Measurements from ENCODE around the gene CPA5. TPM values are rescaled to one million over a fixed set of nuclear protein-coding genes. Genes with fewer than 3 reads are reported as not detected.

The CPA5 gene
- total RNA-seq, 1 donor from 2014 or later = not detected

DNA sequence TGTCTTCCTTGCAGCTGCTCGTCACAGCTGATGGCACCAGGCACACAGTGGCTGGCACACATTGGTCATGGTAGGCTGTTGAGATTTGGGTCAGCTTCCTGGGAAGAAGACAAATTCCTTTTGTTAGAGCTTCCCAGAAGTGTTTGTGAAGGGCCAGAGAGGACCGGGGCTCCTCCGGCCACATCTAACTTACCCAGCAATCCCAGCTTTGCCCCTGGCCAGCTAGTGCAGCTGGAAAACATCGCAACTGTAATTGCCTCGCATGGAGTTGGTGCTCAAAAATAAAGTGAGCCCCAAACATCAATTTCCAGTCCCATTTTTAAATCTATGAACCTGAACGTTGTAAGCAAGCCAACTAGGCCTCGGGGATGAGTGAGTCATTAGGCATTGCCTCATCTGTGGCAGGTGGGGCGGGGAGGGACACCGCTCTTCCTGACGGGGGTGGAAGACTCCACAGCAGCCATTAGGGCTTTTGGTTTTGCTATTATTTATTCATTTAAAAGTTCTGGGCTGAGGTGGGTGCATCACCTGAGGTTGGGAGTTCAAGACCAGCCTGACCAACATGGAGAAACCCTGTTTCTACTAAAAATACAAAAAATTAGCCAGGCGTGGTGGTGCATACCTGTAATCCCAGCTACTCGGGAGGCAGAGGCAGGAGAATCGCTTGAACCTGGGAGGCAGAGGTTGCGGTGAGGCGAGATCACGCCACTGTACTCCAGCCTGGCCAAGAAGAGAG, 12.4 kb downstream of the CPA5 start:
- DNase-seq (ENCODE audit: low spot score in 2 of 2) (no peak), FAIRE-seq (no peak)

DNA sequence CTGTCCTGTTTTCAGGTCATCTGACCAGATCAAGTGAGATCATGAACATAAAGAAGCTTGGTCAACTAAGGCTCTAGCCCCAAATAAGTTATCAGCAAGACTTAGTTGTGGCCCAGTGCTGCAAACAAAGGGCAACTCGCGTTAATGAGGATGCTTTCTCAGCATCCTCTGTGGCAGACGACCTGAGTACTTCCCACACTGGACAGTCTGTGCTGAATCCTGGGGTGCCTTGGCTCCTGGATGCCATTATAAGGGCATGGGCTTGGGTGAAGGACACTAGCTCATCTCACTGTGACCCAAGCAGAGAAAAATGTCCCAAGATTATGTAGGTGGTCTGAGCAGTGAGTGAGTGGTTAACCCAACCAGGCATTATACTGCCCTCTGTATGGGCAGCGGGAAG, 13.9 kb downstream of the CPA5 start:
- no peak for DNase-seq (ENCODE audit: low spot score in 2 of 2)
- FAIRE-seq = no peak

DNA sequence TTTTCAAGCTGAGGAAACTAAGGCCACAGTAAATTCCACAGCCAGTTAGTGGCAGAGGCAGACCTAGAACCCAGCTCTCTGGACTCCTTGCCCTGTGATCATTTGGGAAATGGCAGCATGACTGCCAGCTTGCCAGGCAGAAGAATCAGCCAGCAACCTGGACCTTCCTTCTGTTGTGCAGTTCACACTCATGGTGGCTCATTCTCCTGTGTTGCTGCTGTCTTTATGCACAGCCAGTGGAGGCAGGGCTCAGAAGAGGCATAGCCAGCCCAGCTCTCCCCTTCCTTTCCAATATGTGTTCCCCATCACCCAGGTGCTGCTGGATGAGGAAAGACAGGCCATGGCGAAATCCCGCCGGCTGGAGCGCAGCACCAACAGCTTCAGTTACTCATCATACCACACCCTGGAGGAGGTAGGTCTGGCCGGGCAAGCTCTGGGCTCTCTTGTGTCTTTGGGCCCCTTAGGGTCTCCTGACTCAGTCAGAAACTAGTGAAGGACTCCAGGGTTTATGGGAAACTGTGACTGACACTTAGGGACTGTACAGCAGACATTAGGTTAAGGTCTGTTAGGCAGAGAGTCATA, 14.8 kb downstream of the CPA5 start:
- FAIRE-seq (no peak), DNase-seq (ENCODE audit: low spot score in 2 of 2) (no peak)

DNA sequence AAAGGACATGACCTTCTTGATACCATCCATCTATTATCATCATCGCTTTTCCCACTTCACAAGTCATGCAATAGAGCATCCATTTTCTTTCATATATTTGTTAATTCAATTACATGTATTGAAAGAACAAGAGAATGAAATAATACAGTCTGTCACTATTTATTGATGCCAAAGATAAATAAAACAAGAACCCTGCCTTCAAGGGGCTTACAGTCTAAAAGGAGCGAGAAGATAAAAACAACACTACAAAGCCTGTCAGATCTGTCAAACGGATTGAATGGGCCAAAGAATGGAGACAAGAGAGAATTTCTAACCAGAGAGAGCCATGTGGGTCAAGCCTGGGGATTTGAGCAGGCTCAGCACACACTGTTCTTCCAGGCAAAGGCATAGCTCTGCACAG, 15.9 kb downstream of the CPA5 start:
- FAIRE-seq = no peak

DNA sequence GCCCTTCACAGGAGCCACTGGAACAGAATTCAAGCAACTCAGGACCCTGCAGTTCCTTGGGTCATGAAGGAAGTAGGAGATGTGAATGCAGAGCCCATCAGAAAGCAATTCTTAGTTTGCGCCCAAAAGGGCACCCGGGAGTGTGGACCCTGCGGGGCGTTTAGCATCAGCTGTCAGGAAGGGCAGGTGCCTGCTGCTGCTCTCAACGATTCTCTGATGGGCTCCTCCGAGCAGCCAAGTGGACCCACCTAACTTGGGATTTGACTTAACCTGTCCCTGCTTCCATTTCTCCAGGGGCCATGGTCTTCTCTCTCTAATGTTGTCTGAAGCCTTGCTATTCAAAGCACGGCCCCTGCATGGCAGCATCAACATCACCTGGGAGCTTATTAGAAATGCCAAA, 17.1 kb downstream of the CPA5 start:
- DNase-seq (ENCODE audit: low spot score in 2 of 2) = no peak
- no peak for FAIRE-seq

More for the DNA sequence above, 15.9 kb downstream of the CPA5 start:
- DNase-seq (ENCODE audit: low spot score in 2 of 2) = no peak

DNA sequence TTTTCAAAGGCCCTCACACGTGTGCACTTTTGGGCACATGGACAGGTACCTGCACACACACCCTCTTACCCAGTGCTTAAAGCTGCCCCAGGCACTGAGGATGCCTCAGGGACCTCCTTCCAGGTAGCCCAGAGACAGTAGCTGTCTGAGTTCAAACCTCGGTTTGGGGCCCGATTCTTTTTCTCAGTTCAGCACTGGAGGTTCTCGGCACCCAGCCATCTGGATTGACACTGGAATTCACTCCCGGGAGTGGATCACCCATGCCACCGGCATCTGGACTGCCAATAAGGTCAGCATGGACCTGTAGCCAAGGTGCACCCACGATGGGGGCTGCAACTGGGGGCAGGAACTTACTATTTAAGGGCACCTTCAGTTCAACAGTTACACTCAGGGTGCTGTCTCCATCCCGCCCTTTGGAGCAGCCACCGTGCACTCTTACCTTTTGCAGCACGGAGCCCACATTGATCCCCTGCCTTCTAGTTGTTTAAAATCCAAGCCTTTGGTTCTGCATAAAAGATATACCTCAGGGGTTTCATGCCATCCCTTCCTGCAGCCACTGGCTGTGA, 17.7 kb downstream of the CPA5 start:
- DNase-seq (ENCODE audit: low spot score in 2 of 2) (no peak), FAIRE-seq (no peak)

DNA sequence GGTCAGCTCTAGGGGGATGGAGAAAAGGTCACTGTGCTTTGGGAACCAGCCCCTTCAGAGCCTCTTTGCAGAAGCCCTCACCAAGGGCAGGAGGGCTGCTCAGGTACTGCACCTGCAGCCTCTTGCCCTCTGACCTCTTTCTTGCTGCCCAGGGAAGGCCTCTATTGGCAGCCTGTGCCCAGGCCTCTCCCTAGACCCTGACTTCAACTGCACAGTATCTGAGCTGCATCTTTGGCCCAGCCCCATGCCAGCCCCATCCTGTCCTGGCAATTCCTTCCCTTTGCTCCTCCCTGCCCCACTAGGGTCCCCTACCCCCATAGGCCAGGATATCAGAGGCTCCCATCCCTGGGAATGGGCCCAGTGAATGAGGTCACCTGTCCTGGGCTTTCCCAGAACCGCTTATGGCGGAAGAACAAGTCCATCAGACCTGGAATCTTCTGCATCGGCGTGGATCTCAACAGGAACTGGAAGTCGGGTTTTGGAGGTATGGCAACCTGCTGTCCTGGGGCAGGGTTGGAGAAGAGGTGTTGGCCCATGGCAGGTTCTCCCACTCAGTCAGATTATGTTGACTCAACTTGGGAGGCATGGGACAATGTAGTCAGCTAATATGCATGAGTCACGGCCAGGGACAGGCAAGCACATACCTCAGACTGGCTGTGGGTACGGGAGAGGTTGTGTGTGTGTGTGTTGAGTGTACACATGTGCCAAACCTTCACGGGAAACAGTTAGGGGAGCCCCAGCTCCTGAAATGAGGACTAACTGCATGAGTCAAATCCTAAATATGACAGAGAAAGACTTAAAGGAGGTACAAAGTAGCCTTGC, 18.6 kb downstream of the CPA5 start:
- FAIRE-seq (no peak), DNase-seq (ENCODE audit: low spot score in 2 of 2) (no peak)

DNA sequence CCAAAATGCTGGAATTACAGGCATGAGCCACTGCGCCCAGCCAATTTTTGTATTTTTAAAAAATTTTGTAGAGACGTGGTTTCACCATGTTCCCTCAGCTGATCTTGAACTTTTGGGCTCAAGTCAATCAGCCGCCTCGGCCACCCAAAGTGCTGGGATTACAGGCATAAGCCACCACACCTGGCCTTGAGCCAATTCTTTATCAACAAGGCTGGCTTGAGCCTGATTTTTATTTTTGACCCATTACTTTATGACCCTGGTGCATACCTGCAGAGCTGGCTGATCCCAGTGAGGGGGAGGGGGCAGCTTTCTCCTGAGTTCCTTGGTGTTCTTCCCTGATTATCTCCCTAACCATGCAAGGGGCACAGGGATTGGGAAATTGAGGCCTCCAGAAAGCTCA, 19.8 kb downstream of the CPA5 start:
- DNase-seq (ENCODE audit: low spot score in 2 of 2) (no peak), FAIRE-seq (no peak)

DNA sequence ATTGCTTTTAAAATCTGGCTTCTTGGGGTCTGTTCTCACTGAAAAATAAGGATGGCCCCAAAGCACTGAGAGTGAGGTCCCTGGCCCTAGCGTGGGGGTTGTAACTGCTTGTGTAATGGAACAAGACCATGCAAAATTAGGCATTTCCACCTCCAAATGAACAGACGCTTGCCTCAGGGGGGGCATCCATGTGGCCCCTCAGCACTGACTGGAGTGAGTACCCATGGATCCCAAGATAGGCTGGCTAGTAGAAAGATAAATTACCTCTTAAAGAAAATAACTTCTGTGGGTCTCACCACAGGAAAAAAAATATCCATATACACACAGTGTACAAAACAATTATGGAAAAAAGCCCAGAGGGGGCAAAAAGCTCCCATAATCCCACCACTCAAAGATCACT, 20.5 kb downstream of the CPA5 start:
- DNase-seq (ENCODE audit: low spot score in 2 of 2) (no peak), FAIRE-seq (no peak)

DNA sequence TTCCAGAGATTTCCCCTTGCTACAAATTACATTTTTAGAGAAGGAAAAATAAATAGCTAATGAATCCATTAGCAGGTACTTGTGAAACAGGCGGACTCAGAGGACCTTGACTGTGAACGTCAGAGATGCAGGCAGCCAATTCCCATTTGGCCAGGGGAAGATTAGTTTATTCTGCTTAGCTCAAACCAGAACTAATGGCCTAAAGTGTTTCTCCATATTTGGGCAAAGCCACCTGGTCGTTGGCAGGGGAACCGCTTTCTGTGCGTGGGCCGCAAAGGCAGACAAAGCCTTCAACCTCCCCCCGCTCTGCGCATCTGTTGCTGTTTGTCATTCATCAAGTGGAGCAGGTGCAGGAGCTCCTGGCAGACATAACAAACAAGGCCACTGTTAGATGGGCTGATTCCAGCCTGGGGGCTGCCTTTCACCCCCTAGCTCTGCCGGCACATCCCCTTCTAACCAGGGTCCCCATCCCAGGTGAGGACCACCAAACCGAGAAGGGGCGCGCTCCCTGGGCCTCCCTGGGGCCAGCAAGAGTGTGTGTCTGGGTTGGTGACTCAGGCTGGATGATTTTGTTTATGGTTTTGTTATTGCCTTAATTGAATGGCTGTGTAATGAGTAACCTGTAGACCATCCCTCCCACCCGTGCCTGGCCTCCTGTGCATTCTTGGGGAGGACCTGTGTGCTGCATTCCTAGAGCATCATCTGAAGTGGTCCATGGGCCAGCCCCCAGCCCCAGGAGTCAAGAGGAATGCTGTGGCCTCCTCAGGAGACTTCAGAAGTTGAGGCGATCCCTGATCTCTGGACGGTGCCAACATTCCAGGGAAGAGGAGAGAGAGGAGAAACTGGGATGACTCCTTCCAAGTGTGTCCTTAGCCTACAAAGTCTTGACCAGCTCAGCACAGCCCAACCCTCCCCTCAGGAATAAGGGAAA, 21.2 kb downstream of the CPA5 start:
- no peak for DNase-seq (ENCODE audit: low spot score in 2 of 2)
- no peak for FAIRE-seq

DNA sequence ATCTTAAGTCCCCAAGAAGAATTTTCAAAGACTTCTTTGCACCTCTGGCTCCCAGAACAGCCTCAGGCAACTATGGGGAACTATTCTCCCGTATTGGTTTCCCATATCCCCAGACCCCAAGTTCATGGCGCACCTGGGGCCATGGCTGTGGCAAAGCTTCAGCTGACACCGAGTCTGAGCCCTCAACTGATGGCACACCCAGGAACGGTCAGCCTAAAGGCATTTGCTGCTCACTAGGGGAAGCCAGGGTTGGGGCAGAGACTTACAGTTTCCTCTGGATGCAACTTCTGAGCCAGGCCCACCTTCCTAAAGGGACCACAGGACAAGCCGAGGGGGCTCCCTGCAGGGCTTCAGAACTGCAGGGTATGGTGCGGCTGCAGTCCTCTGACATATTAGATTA, 21.9 kb downstream of the CPA5 start:
- no peak for DNase-seq (ENCODE audit: low spot score in 2 of 2)
- FAIRE-seq = no peak

DNA sequence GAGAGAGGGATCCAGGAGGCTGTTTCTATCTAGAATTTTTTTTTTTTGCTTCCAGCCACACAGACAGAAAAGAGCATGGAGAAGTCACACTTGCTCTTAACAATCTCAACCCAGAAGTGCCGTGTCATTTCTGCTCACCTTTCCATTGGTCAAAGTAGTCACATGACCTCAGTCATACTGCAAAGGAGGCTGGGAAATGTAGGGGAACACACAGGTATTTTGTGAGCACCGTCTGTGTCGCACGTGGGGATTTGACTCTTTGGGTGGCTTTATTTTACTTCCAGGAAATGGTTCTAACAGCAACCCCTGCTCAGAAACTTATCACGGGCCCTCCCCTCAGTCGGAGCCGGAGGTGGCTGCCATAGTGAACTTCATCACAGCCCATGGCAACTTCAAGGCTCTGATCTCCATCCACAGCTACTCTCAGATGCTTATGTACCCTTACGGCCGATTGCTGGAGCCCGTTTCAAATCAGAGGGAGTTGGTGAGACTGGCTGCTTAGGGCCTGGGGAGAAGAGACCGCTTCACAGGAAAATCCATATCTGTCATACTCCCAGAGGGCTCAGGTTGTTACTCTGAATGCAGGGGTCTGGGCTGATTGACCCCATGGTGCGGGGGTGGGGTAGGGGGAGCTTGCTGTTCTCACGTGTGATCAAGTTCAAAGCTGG, 22.6 kb downstream of the CPA5 start:
- FAIRE-seq (no peak), DNase-seq (ENCODE audit: low spot score in 2 of 2) (no peak)

DNA sequence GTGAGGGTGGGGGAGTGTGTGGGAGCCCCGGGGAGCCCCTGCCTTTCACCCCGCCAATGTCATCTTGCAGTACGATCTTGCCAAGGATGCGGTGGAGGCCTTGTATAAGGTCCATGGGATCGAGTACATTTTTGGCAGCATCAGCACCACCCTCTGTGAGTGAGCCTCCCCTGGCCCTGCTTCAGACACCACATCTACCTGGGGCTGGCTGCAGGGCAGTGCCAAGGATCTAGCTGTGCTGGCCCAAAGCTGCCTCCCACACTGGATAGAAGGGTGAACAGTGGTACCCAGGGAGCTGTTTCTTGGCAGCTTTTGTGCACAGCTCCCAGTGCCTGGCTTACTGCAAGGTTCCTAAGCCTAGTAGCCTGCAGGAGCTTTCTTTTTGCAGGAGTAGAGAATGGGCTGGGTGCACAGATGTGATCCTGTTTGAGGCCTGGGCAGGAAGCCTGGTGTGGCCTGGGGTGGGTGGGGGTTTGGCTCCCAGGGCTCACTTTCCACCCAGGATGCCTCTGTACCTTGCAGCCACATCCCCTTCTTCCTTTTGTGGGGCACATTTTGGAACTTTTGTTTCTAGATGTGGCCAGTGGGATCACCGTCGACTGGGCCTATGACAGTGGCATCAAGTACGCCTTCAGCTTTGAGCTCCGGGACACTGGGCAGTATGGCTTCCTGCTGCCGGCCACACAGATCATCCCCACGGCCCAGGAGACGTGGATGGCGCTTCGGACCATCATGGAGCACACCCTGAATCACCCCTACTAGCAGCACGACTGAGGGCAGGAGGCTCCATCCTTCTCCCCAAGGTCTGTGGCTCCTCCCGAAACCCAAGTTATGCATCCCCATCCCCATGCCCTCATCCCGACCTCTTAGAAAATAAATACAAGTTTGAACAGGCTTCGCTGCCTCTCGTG, 23.5 kb downstream of the CPA5 start:
- DNase-seq (ENCODE audit: low spot score in 2 of 2) = no peak
- no peak for FAIRE-seq

DNA sequence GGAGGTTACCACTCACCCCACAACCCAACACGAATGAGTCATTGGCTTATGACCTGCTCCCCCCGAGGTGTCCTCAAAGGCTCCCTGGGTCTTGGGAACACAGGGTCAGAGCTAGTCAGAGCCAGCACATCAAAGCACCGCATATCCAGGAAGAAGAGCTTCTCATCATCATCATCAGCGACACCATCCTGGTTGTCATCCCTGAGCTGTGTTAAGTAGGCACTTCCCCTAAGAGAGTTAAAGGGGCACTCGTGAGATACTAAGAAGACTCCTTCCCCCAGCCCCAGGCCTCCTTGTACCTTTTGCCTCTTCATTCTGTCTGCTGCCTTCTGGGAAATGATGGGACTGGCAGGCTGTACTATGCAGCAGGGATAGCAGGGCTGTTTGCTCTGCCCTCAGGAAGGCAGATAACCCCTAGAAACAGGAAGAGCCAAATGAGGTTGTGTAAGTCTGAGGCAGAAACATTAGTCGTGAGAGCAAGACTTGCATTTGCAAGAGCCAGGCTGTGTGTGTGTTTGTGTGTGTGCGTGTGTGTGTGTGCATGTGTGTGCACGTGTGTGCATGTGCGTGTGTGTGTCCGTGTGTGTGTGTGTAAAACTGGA, 24.6 kb downstream of the CPA5 start:
- DNase-seq (ENCODE audit: low spot score in 2 of 2) (no peak), FAIRE-seq (no peak)

DNA sequence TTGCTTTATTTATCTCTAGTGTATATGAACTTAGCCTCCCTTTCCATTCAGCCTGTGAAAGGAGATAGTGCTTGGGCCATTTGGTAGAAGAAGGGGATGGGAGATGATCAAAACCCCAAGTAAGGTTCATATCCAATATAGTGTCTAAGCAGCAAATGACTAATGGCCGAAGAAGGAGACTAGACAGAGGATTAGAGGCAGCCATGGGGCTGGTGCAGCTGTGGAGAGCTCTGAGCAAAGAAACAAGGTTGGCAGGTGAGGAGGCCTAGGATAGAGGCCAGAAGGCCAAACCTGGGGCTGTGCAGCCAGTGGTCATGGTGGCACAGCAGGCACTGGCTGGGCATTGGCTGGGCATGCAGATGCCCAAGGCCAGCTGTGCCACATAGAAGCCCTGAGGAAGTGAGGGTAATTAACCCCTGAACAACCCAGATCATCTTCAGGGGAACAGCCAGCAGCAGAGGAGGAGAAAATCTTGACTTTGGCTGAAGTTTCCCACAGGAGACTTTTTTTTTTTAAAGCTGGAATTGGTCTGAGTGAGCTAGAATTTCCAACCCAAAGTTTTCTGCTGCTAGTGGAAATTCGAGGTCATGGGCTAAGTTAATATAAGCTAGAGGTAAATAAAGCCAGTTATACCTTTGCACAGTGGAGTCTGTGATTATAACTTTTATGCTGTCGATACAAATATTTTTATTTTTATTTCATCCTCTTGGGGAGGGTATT, 25.4 kb downstream of the CPA5 start:
- DNase-seq (ENCODE audit: low spot score in 2 of 2) (no peak), FAIRE-seq (no peak)

DNA sequence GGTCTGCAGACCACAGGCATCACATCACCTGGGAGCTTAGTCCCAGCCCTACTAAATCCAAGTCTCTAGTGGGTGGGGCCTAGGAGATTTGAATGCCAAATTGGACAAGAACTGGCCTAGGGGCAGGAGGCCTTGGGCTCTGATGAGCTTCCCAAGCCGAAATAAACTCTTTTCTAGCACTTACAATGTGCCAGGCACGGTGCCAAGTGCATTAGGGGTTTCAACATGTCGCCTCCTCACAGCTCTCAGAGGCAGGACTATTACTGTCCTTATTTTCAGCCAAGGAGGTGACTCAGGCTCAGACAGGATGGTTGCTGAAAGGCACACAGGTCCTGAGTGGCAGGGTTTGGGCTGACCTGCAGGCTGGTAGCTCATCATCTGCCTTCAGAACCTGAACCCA, 26.4 kb downstream of the CPA5 start:
- FAIRE-seq (no peak), DNase-seq (ENCODE audit: low spot score in 2 of 2) (no peak)

DNA sequence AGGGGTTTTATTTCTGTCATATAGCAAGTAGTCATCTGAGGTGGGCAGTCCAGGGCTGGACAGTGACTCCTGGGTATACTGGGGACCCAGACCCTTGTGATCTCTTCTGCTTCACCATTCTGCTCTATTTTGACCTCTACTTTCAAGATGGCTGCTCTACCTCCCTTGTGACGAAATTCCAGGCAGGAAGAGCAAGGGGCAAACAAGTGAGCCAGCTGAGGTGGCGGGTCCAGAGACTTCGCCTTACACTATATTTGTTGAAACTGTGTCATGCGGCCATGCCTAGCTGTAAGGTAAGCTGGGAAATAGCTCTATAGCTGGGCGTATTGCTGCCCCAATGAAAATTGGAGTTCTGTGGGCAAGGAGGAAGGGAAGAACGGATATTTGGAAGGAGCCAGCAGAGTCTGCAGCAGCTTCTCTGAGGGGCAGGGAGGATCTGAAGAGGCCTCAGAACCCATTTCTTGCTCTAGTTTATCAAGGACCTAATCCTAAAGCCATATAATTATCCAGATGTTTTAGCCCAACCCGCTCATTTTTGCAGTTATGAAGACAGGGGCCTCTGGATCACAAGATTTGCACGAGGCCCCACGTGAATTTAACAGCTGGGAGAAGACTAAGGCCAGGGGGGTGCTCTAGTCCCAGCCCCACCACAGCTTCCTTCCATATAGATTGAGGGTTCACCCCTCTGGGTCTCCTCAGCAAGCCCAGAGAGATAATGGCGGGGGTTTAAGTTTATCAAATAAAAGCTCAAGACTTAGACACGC, 28.0 kb downstream of the CPA5 start:
- DNase-seq (ENCODE audit: low spot score in 2 of 2) (no peak), FAIRE-seq (no peak)

Data from frontal cortex (tissue), 4 donors.